T-helper 1 cell treated with Interleukin-12 subunit alpha and Interleukin-12 subunit beta and Interleukin-4 antibody, amounts not matched to agents 30 ng/mL and 1 ng/mL, for 36 hours (primary cell): ENCODE results near the gene OVOL1. TPM values are rescaled to one million over a fixed set of nuclear protein-coding genes. Genes with fewer than 3 reads are reported as not detected.
"Not testable (repeated sequence)": the region's sequence is repeated elsewhere in the genome, so short reads cannot be mapped to it uniquely, and the experiment has no call there.

Source experiments
- intact Hi-C: fragments of 100-400 bp; cut with micrococcal nuclease; formaldehyde crosslinking; loops from one replicate; pipeline ENCODE4 v1.15.1; 2024
- total RNA-seq: library from RNA; stranded (reverse); gene quantifications from 2 replicates; pipeline ENCODE4 v1.2.3, GENCODE V29; 2022

OVOL1 gene
- total RNA-seq, 1 donor from 2014 or later: not detected

GRCh38 chr11:65811764-65812475 lies 25.1 kb downstream of the OVOL1 start:
- intact Hi-C loops: loop anchor here (10.0 kb wide), 1 partner anchor 47 kb away; no protein-coding TSS in a partner anchor

GRCh38 chr11:65814131-65814985 lies 27.5 kb downstream of the OVOL1 start:
- intact Hi-C loops: loop anchor here (10.0 kb wide), 1 partner anchor 50 kb away; no protein-coding TSS in a partner anchor

GRCh38 chr11:65814986-65815565 lies 28.2 kb downstream of the OVOL1 start:
- intact Hi-C loops: loop anchor here (5.0 to 10.0 kb wide), 2 partner anchors 50 to 153 kb away; partner anchors contain the start of gene RELA

- intact Hi-C loops: loop anchor here (1.0 to 10.0 kb wide), 4 partner anchors 25 to 154 kb away; partner anchors contain the start of genes OVOL1 and RELA
Observed at GRCh38 chr11:65816696-65817095, 29.8 kb downstream of the OVOL1 start.

- intact Hi-C loops: loop anchor here (1.0 to 10.0 kb wide), 4 partner anchors 26 to 155 kb away; partner anchors contain the start of genes OVOL1 and RELA
Observed at GRCh38 chr11:65817312-65817834, 30.5 kb downstream of the OVOL1 start.

GRCh38 chr11:65817835-65818680 lies 31.2 kb downstream of the OVOL1 start:
- intact Hi-C loops: loop anchor here (1.0 to 10.0 kb wide), 10 partner anchors 15 to 192 kb away; partner anchors contain the start of genes AP5B1, OVOL1, RELA and SNX32

GRCh38 chr11:65821107-65821506 lies 34.2 kb downstream of the OVOL1 start:
- intact Hi-C loops: no loop called here

GRCh38 chr11:65822776-65823528 lies 36.1 kb downstream of the OVOL1 start:
- intact Hi-C loops: no loop called here

- intact Hi-C loops: no loop called here
Observed at GRCh38 chr11:65826984-65827735, 40.3 kb downstream of the OVOL1 start.

GRCh38 chr11:65829459-65829858 lies 42.6 kb downstream of the OVOL1 start:
- intact Hi-C loops: no loop called here

GRCh38 chr11:65832231-65832630 lies 45.4 kb downstream of the OVOL1 start:
- intact Hi-C loops: not testable (repeated sequence)

- intact Hi-C loops: loop anchor here (1.0 kb wide), 5 partner anchors 15 to 218 kb away; partner anchors contain the start of genes BANF1, CFL1, EIF1AD and PCNX3
Observed at GRCh38 chr11:65833297-65834030, 46.6 kb downstream of the OVOL1 start, which contains the start of gene SNX32. Gene SNX32, plus strand, starts transcription at chr11:65833963. Its CDS starts 103 bp downstream, at chr11:65834066.

- intact Hi-C loops: no loop called here
Observed at GRCh38 chr11:65834202-65834601, 47.3 kb downstream of the OVOL1 start.

- intact Hi-C loops: no loop called here
Observed at GRCh38 chr11:65842144-65842543, 55.3 kb downstream of the OVOL1 start.

- intact Hi-C loops: no loop called here
Observed at GRCh38 chr11:65843811-65844210, 56.9 kb downstream of the OVOL1 start.

GRCh38 chr11:65844231-65844872 lies 57.5 kb downstream of the OVOL1 start:
- intact Hi-C loops: no loop called here
